Smooth muscle cell (in vitro differentiated cells): Measurements from ENCODE around the gene ZNF19. TPM values are rescaled to one million over a fixed set of nuclear protein-coding genes. Genes with fewer than 3 reads are reported as not detected.

Experiments
- DNase-seq: peaks from one replicate; lab custom pipeline; 2025; ENCODE audit not compliant: unreplicated experiment; lab: John Stamatoyannopoulos, UW
- H2AFZ ChIP-seq: fragments of 200-600 bp; sonication (generic); 2 replicates; pipeline ENCODE4 v1.6.0; 2016; ENCODE audit warnings: antibody characterized with exemption, low read depth, mild to moderate bottlenecking
- H3F3A ChIP-seq: fragments of 200-600 bp; sonication (generic); 2 replicates; pipeline ENCODE4 v1.6.0; 2017; ENCODE audit warnings: antibody characterized with exemption, low read depth
- H3K27ac ChIP-seq: fragments of 200-600 bp; sonication (generic); 2 replicates; pipeline ENCODE4 v1.5.1; 2016; ENCODE audit warnings: low read depth, mild to moderate bottlenecking
- H3K27me3 ChIP-seq: fragments of 200-600 bp; sonication (generic); 2 replicates; pipeline ENCODE4 v1.6.1; 2016; ENCODE audit warnings: low read depth, mild to moderate bottlenecking
- H3K36me3 ChIP-seq: fragments of 200-600 bp; sonication (generic); 2 replicates; pipeline ENCODE4 v1.5.1; 2016; ENCODE audit warnings: low read depth
- H3K4me1 ChIP-seq: fragments of 200-600 bp; sonication (generic); 2 replicates; pipeline ENCODE4 v1.5.1; 2016; ENCODE audit warnings: low read depth
- H3K4me2 ChIP-seq: fragments of 200-600 bp; sonication (generic); 2 replicates; pipeline ENCODE4 v1.6.0; 2016; ENCODE audit warnings: mild to moderate bottlenecking
- H3K4me3 ChIP-seq: fragments of 200-600 bp; sonication (generic); 2 replicates; pipeline ENCODE4 v1.5.1; 2016; ENCODE audit warnings: mild to moderate bottlenecking
- H3K79me2 ChIP-seq: fragments of 200-600 bp; sonication (generic); 2 replicates; pipeline ENCODE4 v1.6.0; 2016; ENCODE audit warnings: low read depth, mild to moderate bottlenecking
- H3K9ac ChIP-seq: fragments of 200-600 bp; sonication (generic); 2 replicates; pipeline ENCODE4 v1.6.0; 2016; ENCODE audit warnings: low read depth
- H3K9me3 ChIP-seq: fragments of 200-600 bp; sonication (generic); replicated peaks from 2 replicates; pipeline ENCODE4 v1.5.1; 2016; ENCODE audit warnings: low read depth
- H4K20me1 ChIP-seq: fragments of 200-600 bp; sonication (generic); 2 replicates; pipeline ENCODE4 v1.6.0; 2016; ENCODE audit warnings: low read depth
- CTCF ChIP-seq: fragments of 200-600 bp; sonication (generic); IDR thresholded peaks from 2 replicates; pipeline ENCODE4 v1.5.1; 2017; ENCODE audit warnings: borderline replicate concordance, mild to moderate bottlenecking, antibody characterized with exemption; ENCODE audit not compliant: insufficient read depth, poor library complexity, severe bottlenecking
- WGBS: methylation state at CpG from one replicate; pipeline ENCODE4 v1.1.7; 2016; ENCODE audit warnings: low lambda C conversion rate; 5-methylcytosine and 5-hydroxymethylcytosine counted together
- polyA plus RNA-seq: library from polyadenylated mRNA; unstranded; fragments of >200 nt; fragmentation: Nextera tagmentation; extraction: Ambion mirVana; gene quantifications from 2 replicates; pipeline ENCODE4 v1.2.1, GENCODE V29; 2016
- total RNA-seq: library from RNA; depleted of rRNA; stranded (reverse); fragments of >200 nt; gene quantifications from 2 replicates; pipeline ENCODE4 v1.2.3, GENCODE V29; 2014

ZNF19 gene
- total and polyA plus RNA-seq, 2 experiments from 2014 or later = 0.37 to 4.6 TPM

DNA sequence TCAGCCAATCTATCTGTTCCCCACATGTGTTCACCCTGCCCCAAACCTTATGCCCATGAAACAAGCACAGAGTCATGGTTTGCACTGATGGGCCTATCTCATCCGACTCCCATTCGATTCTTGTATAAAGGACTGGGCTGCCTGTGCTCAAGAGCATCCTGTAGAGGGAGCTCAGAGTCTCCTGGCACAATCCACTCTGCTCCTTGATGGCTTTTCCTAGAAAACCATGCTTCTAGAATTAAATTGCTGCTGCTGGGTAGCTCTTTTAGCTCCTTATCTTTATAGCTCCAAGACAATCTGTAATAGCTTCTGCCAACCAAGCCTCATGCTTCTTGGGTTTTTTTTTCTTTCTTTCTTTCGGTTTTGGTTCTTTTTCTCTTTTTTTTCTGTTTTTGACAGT, 9.7 kb downstream of the ZNF19 start:
- Histone ChIP-seq H3F3A (peaks cover 4% of the 10 kb centered on the region), H3K27ac (no peak overlapping the region), H3K36me3 (no peaks in the 10 kb centered on the region), H3K9me3 (no peaks in the 10 kb centered on the region), H3K4me3 (no peak overlapping the region), H3K79me2 (no peaks in the 10 kb centered on the region), H2AFZ (no peak overlapping the region), H3K4me2 (no peak overlapping the region), H3K27me3 (no peaks in the 10 kb centered on the region), H3K9ac (no peak overlapping the region), H3K4me1 (peaks cover 4% of the 10 kb centered on the region), H4K20me1 (no peaks in the 10 kb centered on the region)
- 44% methylated on average over 3 of the region's 3 CpGs for WGBS
- peak; percentile 31 for TF ChIP-seq CTCF
- no peak for DNase-seq

DNA sequence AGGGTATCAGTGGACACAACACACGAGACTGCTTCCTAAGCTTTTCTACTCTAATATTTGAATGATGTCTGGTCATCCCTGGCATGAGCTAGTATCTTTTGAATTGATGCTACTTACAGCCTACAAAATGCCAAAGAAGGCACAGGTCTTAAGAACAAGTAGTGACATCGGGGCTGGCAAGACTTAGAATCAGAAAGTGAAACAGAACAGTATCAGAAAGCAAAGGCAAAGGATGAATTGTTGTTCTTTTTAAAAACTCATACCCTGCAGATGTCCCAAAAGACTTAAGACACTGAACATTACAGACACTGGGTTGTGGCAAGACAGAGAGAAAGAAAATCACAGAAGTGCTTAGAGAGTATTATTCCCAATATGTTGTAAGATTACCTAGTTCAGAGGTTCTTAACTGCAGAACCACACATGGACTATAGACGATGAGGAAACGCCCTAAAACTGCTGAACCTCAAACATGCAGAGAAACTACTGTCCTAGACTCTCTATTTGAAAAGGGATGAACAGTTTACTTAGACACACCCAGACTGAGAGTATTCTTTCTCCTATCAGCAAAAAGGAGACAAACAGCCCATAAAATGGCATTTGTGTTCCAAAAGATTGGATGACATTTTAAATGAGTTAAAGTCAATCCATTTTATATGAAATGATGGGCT, 12.5 kb downstream of the ZNF19 start:
- Histone ChIP-seq H3F3A (no peaks in the 10 kb centered on the region), H3K4me1 (no peaks in the 10 kb centered on the region), H3K4me3 (no peak overlapping the region), H3K79me2 (no peaks in the 10 kb centered on the region), H2AFZ (no peak overlapping the region), H3K4me2 (no peak overlapping the region), H3K9ac (no peak overlapping the region), H4K20me1 (no peaks in the 10 kb centered on the region), H3K36me3 (no peaks in the 10 kb centered on the region), H3K9me3 (no peaks in the 10 kb centered on the region), H3K27ac (no peak overlapping the region), H3K27me3 (no peaks in the 10 kb centered on the region)
- TF ChIP-seq CTCF = no peak
- no peak for DNase-seq
- WGBS = 90% methylated on average over 4 of the region's 4 CpGs

GRCh38 chr16:71474864-71475263, 14.3 kb downstream of the ZNF19 start:
- DNase-seq = no peak
- Histone ChIP-seq H3K36me3 (no peaks in the 10 kb centered on the region), H3K9ac (no peak overlapping the region), H3K27me3 (no peaks in the 10 kb centered on the region), H3K4me3 (no peak overlapping the region), H3K79me2 (no peaks in the 10 kb centered on the region), H3K9me3 (no peaks in the 10 kb centered on the region), H4K20me1 (no peaks in the 10 kb centered on the region), H3K27ac (peak overlapping the region; percentile 72), H3K4me1 (no peaks in the 10 kb centered on the region), H2AFZ (no peak overlapping the region), H3K4me2 (peak overlapping the region; percentile 55), H3F3A (no peaks in the 10 kb centered on the region)
- no peak for TF ChIP-seq CTCF
- WGBS = 35% methylated on average over 3 of the region's 3 CpGs

DNA sequence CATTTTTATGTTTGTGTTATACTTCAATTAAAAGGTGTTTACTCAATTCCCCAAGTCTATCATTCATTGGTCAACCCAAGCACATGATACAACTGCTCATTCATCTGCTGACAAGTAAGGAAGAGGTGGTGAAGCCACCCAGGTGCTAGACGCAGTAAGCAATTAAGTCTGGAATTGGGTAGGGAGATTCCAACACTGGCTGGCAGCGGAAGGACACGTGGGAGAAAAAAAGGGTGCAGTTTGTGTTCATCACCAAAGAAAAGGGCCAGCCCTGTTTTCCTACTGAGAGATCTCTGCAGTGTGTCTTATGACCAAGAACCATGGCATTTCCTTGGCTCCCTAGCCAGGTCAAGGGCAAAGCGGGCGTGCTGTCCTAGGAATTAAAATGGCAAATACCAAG, 15.2 kb downstream of the ZNF19 start:
- Histone ChIP-seq H3K79me2 (no peaks in the 10 kb centered on the region), H3K4me2 (no peak overlapping the region), H3K4me1 (no peaks in the 10 kb centered on the region), H3K9ac (no peak overlapping the region), H3K9me3 (no peaks in the 10 kb centered on the region), H4K20me1 (no peaks in the 10 kb centered on the region), H3K27me3 (no peaks in the 10 kb centered on the region), H3K27ac (no peak overlapping the region), H3K4me3 (no peak overlapping the region), H3K36me3 (no peaks in the 10 kb centered on the region), H2AFZ (no peak overlapping the region), H3F3A (no peaks in the 10 kb centered on the region)
- no peak for DNase-seq
- TF ChIP-seq CTCF = no peak
- WGBS = 87% methylated on average over 5 of the region's 5 CpGs
